CD4-positive, alpha-beta T cell treated with Interleukin-10 for 1 hour (primary cell): ENCODE results near the gene MMP28.
"Not testable (repeated sequence)": the region's sequence is repeated elsewhere in the genome, so short reads cannot be mapped to it uniquely, and the experiment has no call there.

Source experiments
- DNase-seq: peaks from one replicate; pipeline ENCODE4 v3.0.0-alpha.2; 2020

The MMP28 gene

GRCh38 chr17:35765086-35765710 lies 30.2 kb downstream of the MMP28 start:
- no peak for DNase-seq

- peak; percentile 90 for DNase-seq
Measured at GRCh38 chr17:35764123-35764991, 31.1 kb downstream of the MMP28 start.

GRCh38 chr17:35763767-35764122 lies 31.7 kb downstream of the MMP28 start:
- DNase-seq = no peak

- no peak for DNase-seq
Measured at GRCh38 chr17:35761601-35762000, 33.8 kb downstream of the MMP28 start.

GRCh38 chr17:35760587-35760986 lies 34.9 kb downstream of the MMP28 start, which contains the start of gene C17orf50:
Gene C17orf50, plus strand, starts transcription at chr17:35760887. Its CDS starts 55 bp downstream, at chr17:35760942.
- no peak for DNase-seq

GRCh38 chr17:35757243-35757642 lies 38.2 kb downstream of the MMP28 start:
- DNase-seq = no peak

GRCh38 chr17:35752945-35753764 lies 42.3 kb downstream of the MMP28 start, which contains the start of gene GAS2L2:
Gene GAS2L2, minus strand, starts transcription at chr17:35753239. Its CDS starts 389 bp downstream, at chr17:35752850.
- no peak for DNase-seq

GRCh38 chr17:35752471-35752870 lies 43.0 kb downstream of the MMP28 start:
- no peak for DNase-seq

GRCh38 chr17:35751541-35751940 lies 43.9 kb downstream of the MMP28 start:
- not testable (repeated sequence) for DNase-seq

GRCh38 chr17:35750526-35751395 lies 44.7 kb downstream of the MMP28 start:
- no peak for DNase-seq

GRCh38 chr17:35749560-35750412 lies 45.7 kb downstream of the MMP28 start:
- DNase-seq = no peak

GRCh38 chr17:35748979-35749378 lies 46.5 kb downstream of the MMP28 start:
- DNase-seq = no peak

- no peak for DNase-seq
Measured at GRCh38 chr17:35748341-35748841, 47.0 kb downstream of the MMP28 start.

GRCh38 chr17:35747540-35748017 lies 47.9 kb downstream of the MMP28 start:
- DNase-seq = peak; percentile 82

GRCh38 chr17:35745749-35746320 lies 49.6 kb downstream of the MMP28 start:
- no peak for DNase-seq

GRCh38 chr17:35745246-35745645 lies 50.2 kb downstream of the MMP28 start:
- DNase-seq = no peak

GRCh38 chr17:35744830-35745229 lies 50.6 kb downstream of the MMP28 start:
- no peak for DNase-seq

GRCh38 chr17:35743626-35744328 lies 51.7 kb downstream of the MMP28 start:
- DNase-seq = no peak

GRCh38 chr17:35742896-35743477 lies 52.5 kb downstream of the MMP28 start:
- DNase-seq = no peak
